Gastroesophageal sphincter (tissue), 4 donors: Measurements from ENCODE around the gene KIF16B. TPM values are rescaled to one million over a fixed set of nuclear protein-coding genes. Genes with fewer than 3 reads are reported as not detected.
"Not testable (repeated sequence)": the region's sequence is repeated elsewhere in the genome, so short reads cannot be mapped to it uniquely, and the experiment has no call there.

Experiments
- ATAC-seq: fragments of 150-250 bp; one replicate; pipeline ENCODE4 v1.9.1; 2016; ENCODE audit warnings: mild to moderate bottlenecking, moderate library complexity
- H3K27ac ChIP-seq, 4 donors: fragments of 200-600 bp; sonication (generic) in 3 of 4; 1 replicate in 3 of 4; 2 replicates in 1 of 4; pipeline ENCODE4 v1.5.1; 2016 to 2019
- H3K27me3 ChIP-seq: fragments of 200-600 bp; sonication (generic); one replicate; pipeline ENCODE4 v1.5.1; 2019
- H3K36me3 ChIP-seq, 2 donors: fragments of 200-600 bp; sonication (generic); one replicate each; pipeline ENCODE4 v1.5.1; 2019; ENCODE audit warnings: control low read depth in 1 of 2
- H3K4me1 ChIP-seq, 3 donors: fragments of 200-600 bp; sonication (generic); 1 replicate in 2 of 3; 2 replicates in 1 of 3; pipeline ENCODE4 v1.5.1; 2016 to 2019; ENCODE audit warnings: control low read depth in 2 of 3
- H3K4me3 ChIP-seq, 2 donors: fragments of 200-600 bp; sonication (generic); one replicate each; pipeline ENCODE4 v1.5.1; 2019; ENCODE audit warnings: mild to moderate bottlenecking in 1 of 2, moderate library complexity in 1 of 2
- H3K9me3 ChIP-seq, 3 donors: fragments of 200-600 bp; sonication (generic); one replicate each; pipeline ENCODE4 v1.5.1; 2017 to 2019; ENCODE audit warnings: control low read depth in 2 of 3
- CTCF ChIP-seq, 4 experiments: fragments of 200-600 bp in 2 of 4; fragments of 450-650 bp in 2 of 4; sonication (generic) in 1 of 4; IDR thresholded peaks; one replicate each; pipeline ENCODE4 v1.5.1; 2017 to 2019; ENCODE audit warnings: antibody characterized with exemption in 4 of 4, mild to moderate bottlenecking in 2 of 4, moderate library complexity in 2 of 4
- EP300 ChIP-seq: sonication (generic); formaldehyde crosslinking; IDR thresholded peaks from one replicate; pipeline ENCODE4 v1.6.1; 2017; ENCODE audit warnings: antibody characterized with exemption, mild to moderate bottlenecking
- POLR2A ChIP-seq, 2 donors: fragments of 450-650 bp; IDR thresholded peaks; one replicate each; pipeline ENCODE4 v1.6.1; 2017; ENCODE audit warnings: antibody characterized with exemption in 2 of 2, mild to moderate bottlenecking in 2 of 2, moderate library complexity in 1 of 2
- POLR2AphosphoS5 ChIP-seq: sonication (generic); formaldehyde crosslinking; IDR thresholded peaks from one replicate; pipeline ENCODE4 v1.6.1; 2017; ENCODE audit warnings: antibody characterized with exemption
- WGBS, 2 donors: methylation state at CpG; one replicate each; pipeline ENCODE4 v1.1.5; 2018; ENCODE audit warnings: low coverage in 1 of 2; 5-methylcytosine and 5-hydroxymethylcytosine counted together
- total RNA-seq, 4 donors: library from RNA; depleted of rRNA; stranded (reverse); fragments of >200 nt; gene quantifications; one replicate each; pipeline ENCODE4 v1.1.0, GENCODE V29; 2016

KIF16B gene
- total RNA-seq, 4 donors from 2014 or later = 15.9 to 26.6 (median 22.2) TPM

DNA sequence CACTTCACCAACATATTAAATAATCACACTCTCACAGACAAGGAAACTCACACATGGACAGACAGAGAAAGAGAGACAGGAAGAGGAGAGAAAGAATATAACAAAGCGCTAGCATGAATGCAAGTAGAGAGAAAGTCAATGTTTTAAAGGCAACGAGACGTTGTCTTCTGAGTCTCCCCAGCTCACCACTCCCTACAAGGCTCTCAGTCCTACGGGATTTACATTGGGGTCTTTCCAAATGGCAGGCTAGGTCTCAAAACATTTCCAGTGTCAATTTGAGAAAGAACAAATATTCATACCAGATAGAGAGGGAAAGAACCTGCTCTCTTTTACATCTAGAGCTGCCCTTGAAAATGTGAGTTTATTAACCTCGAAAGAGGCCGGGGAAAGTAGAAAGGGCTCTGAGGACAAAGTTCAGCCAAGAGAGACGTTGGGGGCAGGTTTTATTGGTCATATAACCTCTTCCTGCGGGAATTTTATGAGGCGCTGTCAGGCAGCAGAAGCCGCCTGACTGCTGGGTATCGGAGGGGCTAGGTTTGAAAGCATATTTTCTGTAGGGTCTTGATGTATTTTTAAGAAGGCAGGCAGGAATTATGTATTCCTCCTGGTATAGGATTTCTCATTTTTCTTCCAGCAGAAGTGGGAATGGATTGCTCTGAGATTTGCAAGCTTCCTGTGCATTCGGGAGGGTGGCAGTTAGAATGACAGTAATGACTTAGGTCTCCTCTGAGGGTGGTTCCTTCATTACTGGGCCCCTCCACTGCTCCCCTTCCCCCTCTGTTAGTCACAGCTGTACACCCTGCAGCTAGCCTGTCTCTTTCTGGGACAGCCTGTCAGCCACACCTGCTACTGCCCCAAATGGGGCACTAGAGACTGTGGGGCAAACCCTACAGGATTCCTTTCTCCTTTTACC, 34.4 kb upstream of the KIF16B start:
- no peak overlapping the region for H3K4me3 ChIP-seq
- H3K27ac ChIP-seq = no peak overlapping the region
- no peaks in the 10 kb centered on the region for H3K9me3 ChIP-seq
- TF ChIP-seq POLR2AphosphoS5 = no peak
- TF ChIP-seq EP300 = no peak
- no peak for TF ChIP-seq CTCF (IDR thresholded peaks at IDR 0.05)
- no peak for TF ChIP-seq POLR2A (IDR thresholded peaks at IDR 0.05)
- no peaks in the 10 kb centered on the region for H3K36me3 ChIP-seq
- H3K27me3 ChIP-seq = no peaks in the 10 kb centered on the region
- H3K4me1 ChIP-seq = no peaks in the 10 kb centered on the region
- ATAC-seq = no peak
- WGBS, 2 donors = 58 to 65% methylated on average over 7 to 12 of the region's 12 CpGs

GRCh38 chr20:16606468-16607070, 33.3 kb upstream of the KIF16B start:
- no peaks in the 10 kb centered on the region for H3K9me3 ChIP-seq
- H3K4me1 ChIP-seq = no peaks in the 10 kb centered on the region
- no peaks in the 10 kb centered on the region for H3K27me3 ChIP-seq
- H3K4me3 ChIP-seq = no peak overlapping the region
- no peaks in the 10 kb centered on the region for H3K36me3 ChIP-seq
- no peak for ATAC-seq
- TF ChIP-seq CTCF (IDR thresholded peaks at IDR 0.05) (no peak), EP300 (no peak), POLR2A (IDR thresholded peaks at IDR 0.05) (no peak)
- H3K27ac ChIP-seq = no peak overlapping the region
- WGBS, 2 donors = 80 to 100% methylated on average over 1 to 3 of the region's 3 CpGs

- Histone ChIP-seq H3K36me3 (no peaks in the 10 kb centered on the region), H3K4me3 (no peak overlapping the region), H3K27me3 (no peaks in the 10 kb centered on the region), H3K4me1 (no peaks in the 10 kb centered on the region), H3K9me3 (no peaks in the 10 kb centered on the region), H3K27ac (no peak overlapping the region)
- no peak for TF ChIP-seq CTCF (IDR thresholded peaks at IDR 0.05)
- TF ChIP-seq POLR2A (IDR thresholded peaks at IDR 0.05) = no peak
- TF ChIP-seq POLR2AphosphoS5 = no peak
- no peak for TF ChIP-seq EP300
- no peak for ATAC-seq
- WGBS, 2 donors = 13 to 60% methylated on average over 2 of the region's 2 CpGs
Measured at GRCh38 chr20:16601047-16601446, 27.8 kb upstream of the KIF16B start.

GRCh38 chr20:16599257-16599656, 26.0 kb upstream of the KIF16B start:
- Histone ChIP-seq H3K4me3 (no peak overlapping the region), H3K27ac (no peak overlapping the region), H3K27me3 (no peaks in the 10 kb centered on the region), H3K4me1 (no peaks in the 10 kb centered on the region), H3K9me3 (no peaks in the 10 kb centered on the region), H3K36me3 (no peaks in the 10 kb centered on the region)
- WGBS, 2 donors = 71 to 82% methylated on average over 1 to 3 of the region's 3 CpGs
- no peak for ATAC-seq
- no peak for TF ChIP-seq POLR2A (IDR thresholded peaks at IDR 0.05)
- TF ChIP-seq EP300 = no peak
- no peak for TF ChIP-seq CTCF (IDR thresholded peaks at IDR 0.05)
- no peak for TF ChIP-seq POLR2AphosphoS5

DNA sequence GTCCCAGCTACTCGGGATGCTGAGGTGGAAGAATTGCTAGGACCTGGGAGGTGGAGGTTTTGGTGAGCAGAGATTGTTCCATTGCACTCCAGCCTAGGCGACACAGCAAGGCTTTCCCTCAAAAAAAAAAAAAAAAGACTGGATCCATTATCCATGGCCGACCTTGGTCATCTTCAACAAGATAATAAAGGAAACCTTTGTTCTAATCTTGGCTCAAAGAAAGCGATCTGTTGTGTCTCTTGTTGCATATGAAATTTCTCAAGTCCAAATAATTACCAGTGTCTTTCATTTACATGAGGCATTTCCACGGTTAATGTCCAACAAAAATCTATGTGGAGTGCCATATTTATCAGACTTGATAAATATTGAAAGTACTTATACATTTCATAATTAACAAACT, 23.7 kb upstream of the KIF16B start:
- WGBS, 2 donors = 83 to 88% methylated on average over 4 to 5 of the region's 5 CpGs
- TF ChIP-seq POLR2AphosphoS5 (no peak), EP300 (no peak), POLR2A (IDR thresholded peaks at IDR 0.05) (no peak), CTCF (IDR thresholded peaks at IDR 0.05) (no peak)
- ATAC-seq = no peak
- no peak overlapping the region for H3K4me3 ChIP-seq
- H3K27me3 ChIP-seq = no peaks in the 10 kb centered on the region
- no peaks in the 10 kb centered on the region for H3K9me3 ChIP-seq
- H3K36me3 ChIP-seq = no peaks in the 10 kb centered on the region
- H3K4me1 ChIP-seq = no peaks in the 10 kb centered on the region
- H3K27ac ChIP-seq = no peak overlapping the region

DNA sequence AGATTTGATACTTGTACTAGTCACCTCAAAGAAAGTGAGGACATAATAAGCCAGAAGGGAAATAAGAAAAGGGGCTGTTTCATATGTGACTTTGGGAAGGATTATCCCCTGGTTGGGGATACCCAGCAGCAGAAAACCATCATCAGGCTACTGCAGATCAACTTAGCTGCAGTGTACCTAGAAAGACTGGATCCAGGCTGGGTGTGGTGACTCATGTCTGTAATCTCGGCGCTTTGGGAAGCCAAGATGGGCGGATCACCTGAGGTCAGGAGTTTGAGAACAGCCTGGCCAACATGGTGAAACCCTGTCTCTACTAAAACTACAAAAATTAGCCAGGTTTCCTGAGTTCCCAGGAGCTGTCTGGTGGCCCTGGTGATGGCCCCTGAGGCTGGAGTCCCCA, 23.2 kb upstream of the KIF16B start:
- not testable (repeated sequence) for H3K36me3 ChIP-seq, H3K4me1 ChIP-seq, H3K4me3 ChIP-seq, H3K27me3 ChIP-seq, H3K27ac ChIP-seq, H3K9me3 ChIP-seq, ATAC-seq
- WGBS, 2 donors = 78% methylated on average over 3 of the region's 3 CpGs; no CpG with 5 or more reads in 1 of the 2 donors
